ENCODE measurements around the gene IQSEC3. TPM values are rescaled to one million over a fixed set of nuclear protein-coding genes. Genes with fewer than 3 reads are reported as not detected.

Gene IQSEC3
- total and polyA plus RNA-seq, 11 donors, result 0.29 to 3.2 (median 1.5) TPM

GRCh38 chr12:196436-196835, 129.9 kb downstream of the IQSEC3 start:
- DNase-seq, result peak in 1 of 5 donors; percentile 42

DNA sequence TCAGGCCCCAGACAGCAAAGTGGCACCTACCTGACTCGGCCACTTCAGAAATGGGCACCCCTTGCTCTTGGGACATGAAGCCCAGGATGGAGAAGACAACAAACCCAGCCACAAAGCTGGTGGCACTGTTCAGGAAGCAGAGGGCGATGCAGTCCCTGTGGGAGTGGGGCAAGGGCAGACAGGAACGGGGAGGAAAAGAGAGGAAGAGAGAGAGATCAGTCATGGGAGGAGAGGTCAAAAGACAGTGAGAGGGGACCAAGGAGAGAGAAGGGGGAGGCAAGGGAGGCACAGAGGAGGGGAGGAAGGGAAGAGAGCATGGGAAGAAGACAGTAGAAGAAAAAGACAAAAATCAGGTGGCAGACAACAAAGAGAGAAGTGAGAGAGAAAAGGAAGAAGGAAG, 130.8 kb downstream of the IQSEC3 start:
- TF ChIP-seq CTCF (IDR thresholded peaks at IDR 0.05) (no peak), POLR2A (IDR thresholded peaks at IDR 0.05) (no peak)
- DNase-seq, result peak in 1 of 5 donors; percentile 18
- no peaks in the 10 kb centered on the region for H3K4me1 ChIP-seq
- no peak for ATAC-seq
- H3K27me3 ChIP-seq, result peaks cover 0 to 2% (median 0%) of the 10 kb centered on the region in 9 donors
- H3K27ac ChIP-seq, result no peak overlapping the region
- intact Hi-C loops (cut with DNase I), result no loop called here
- H3K9me3 ChIP-seq, result no peaks in the 10 kb centered on the region
- 77 to 88% (median 84%) methylated on average over 3 of the region's 3 CpGs for WGBS, 4 donors
- no peak overlapping the region for H3K4me3 ChIP-seq
- H3K36me3 ChIP-seq, result no peaks in the 10 kb centered on the region

More at GRCh38 chr12:196436-196835, 129.9 kb downstream of the IQSEC3 start:
- intact Hi-C loops (cut with DNase I), result no loop called here
- WGBS, 4 donors, result 79 to 90% (median 86%) methylated on average over 3 to 4 of the region's 4 CpGs
- Histone ChIP-seq H3K27me3 (no peaks in the 10 kb centered on the region), H3K27ac (no peak overlapping the region), H3K36me3 (no peaks in the 10 kb centered on the region), H3K4me1 (no peaks in the 10 kb centered on the region), H3K4me3 (no peak overlapping the region), H3K9me3 (no peaks in the 10 kb centered on the region)
- TF ChIP-seq CTCF (IDR thresholded peaks at IDR 0.05) (no peak), POLR2A (IDR thresholded peaks at IDR 0.05) (no peak)
- no peak for ATAC-seq

DNA sequence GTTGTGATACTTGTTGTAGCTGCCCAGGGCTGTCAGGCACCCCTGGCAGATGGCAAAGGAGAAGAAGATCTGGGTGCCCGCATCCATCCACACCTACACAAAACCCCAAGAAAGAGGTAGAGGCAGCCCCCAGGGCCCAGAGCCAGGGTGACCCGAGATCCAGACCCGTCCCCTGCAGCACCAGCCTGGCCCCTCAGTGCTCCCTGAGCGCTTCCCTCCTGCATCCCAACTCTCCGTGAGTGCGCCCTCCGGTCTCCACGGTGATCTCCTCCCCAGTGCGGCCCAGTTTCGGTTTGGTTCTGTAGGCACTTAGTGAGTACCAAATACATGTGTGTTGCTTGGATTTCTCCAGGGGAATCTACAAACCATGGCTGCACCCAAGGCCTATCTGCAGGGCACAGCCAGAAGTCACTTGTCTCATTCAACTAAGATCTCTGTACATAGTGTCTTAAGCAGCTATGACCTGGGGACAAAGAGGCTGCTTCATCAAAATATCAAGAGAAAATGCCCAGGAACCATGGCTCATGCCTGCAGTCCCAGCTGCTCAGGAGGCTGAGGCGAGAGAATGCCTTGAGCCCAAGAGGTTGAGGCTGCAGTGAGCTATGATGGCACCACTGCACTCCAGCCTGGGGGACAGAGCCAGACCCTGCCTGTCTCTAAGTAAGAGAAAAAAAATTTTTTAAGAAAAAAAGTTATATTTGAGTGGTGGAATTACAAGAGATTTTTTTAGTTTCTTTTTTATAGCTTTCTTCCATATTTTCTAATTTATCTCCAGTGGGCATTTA, 131.5 kb downstream of the IQSEC3 start:
- intact Hi-C loops (cut with DNase I), result no loop called here
- 88 to 95% (median 94%) methylated on average over 8 to 11 of the region's 11 CpGs for WGBS, 4 donors
- no peak overlapping the region for H3K4me3 ChIP-seq
- ATAC-seq, result no peak
- TF ChIP-seq POLR2A (IDR thresholded peaks at IDR 0.05), result no peak
- TF ChIP-seq CTCF (IDR thresholded peaks at IDR 0.05), result no peak
- no peaks in the 10 kb centered on the region for H3K36me3 ChIP-seq
- no peaks in the 10 kb centered on the region for H3K4me1 ChIP-seq
- peaks cover 0 to 7% (median 0%) of the 10 kb centered on the region in 9 donors for H3K27me3 ChIP-seq
- no peaks in the 10 kb centered on the region for H3K9me3 ChIP-seq
- H3K27ac ChIP-seq, result no peak overlapping the region
- peak in 1 of 5 donors; percentile 32 for DNase-seq

DNA sequence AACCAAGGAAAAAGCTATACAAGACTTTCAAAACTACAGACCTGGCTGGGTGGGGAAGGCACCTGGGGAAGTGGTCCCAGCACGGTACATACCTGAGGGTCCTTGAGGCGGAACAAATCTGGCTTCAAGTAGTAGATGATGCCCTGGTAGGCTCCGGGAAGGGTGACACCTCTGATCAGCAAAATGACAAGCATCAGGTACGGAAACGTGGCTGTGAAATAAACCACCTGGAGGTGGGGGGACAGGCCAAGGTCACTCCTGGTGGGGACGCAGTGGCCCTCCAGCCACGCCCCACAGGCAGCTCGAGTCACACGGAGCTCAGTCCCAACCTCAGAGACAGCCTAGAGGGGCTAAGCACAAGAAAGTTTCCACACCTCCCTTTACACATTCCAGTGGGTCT, 132.1 kb downstream of the IQSEC3 start:
- peaks cover 0 to 12% (median 0%) of the 10 kb centered on the region in 9 donors for H3K27me3 ChIP-seq
- intact Hi-C loops (cut with DNase I), result no loop called here
- ATAC-seq, result no peak
- no peaks in the 10 kb centered on the region for H3K9me3 ChIP-seq
- no peak overlapping the region for H3K4me3 ChIP-seq
- TF ChIP-seq CTCF (IDR thresholded peaks at IDR 0.05) (no peak), POLR2A (IDR thresholded peaks at IDR 0.05) (no peak)
- H3K36me3 ChIP-seq, result no peaks in the 10 kb centered on the region
- H3K4me1 ChIP-seq, result peaks cover 0 to 6% (median under 1%) of the 10 kb centered on the region in 12 donors
- 66 to 71% (median 71%) methylated on average over 9 of the region's 9 CpGs for WGBS, 4 donors
- peak in 1 of 5 donors; percentile 30 for DNase-seq
- H3K27ac ChIP-seq, result no peak overlapping the region

Data from heart left ventricle (tissue), 16 donors.